ENCODE measurements around the gene ATP6V0E2. TPM values are rescaled to one million over a fixed set of nuclear protein-coding genes. Genes with fewer than 3 reads are reported as not detected.

Gene ATP6V0E2
- total RNA-seq, 1 donor from 2014 or later, result 16.0 TPM

GRCh38 chr7:149884016-149884415 lies 10.2 kb downstream of the ATP6V0E2 start:
- FAIRE-seq (no peak), DNase-seq (ENCODE audit: low read depth) (no peak)
- Histone ChIP-seq H3K4me2 (ENCODE audit: low read length) (no peak overlapping the region), H3K4me1 (ENCODE audit: insufficient read depth, low read length) (peaks cover 3% of the 10 kb centered on the region), H3K9me3 (ENCODE audit: insufficient read depth, low read depth, low read length) (no peaks in the 10 kb centered on the region), H2AFZ (ENCODE audit: low read depth, low read length) (no peak overlapping the region), H3K27me3 (ENCODE audit: insufficient read depth, low read length) (no peaks in the 10 kb centered on the region), H3K27ac (ENCODE audit: low read depth, low read length) (no peak overlapping the region), H3K79me2 (ENCODE audit: insufficient read depth, low read length) (no peaks in the 10 kb centered on the region), H3K9ac (ENCODE audit: low read length) (no peak overlapping the region), H3K36me3 (ENCODE audit: insufficient read depth, low read length) (no peaks in the 10 kb centered on the region), H4K20me1 (ENCODE audit: insufficient read depth, low read length) (no peaks in the 10 kb centered on the region), H3K4me3 (ENCODE audit: insufficient read depth, low read depth, low read length) (no peak overlapping the region)
- Mint-ChIP-seq H3K4me3 (ENCODE audit: unreplicated experiment) (no peak overlapping the region), H3K27me3 (ENCODE audit: low read depth, unreplicated experiment) (peaks cover 5% of the 10 kb centered on the region), H3K27ac (ENCODE audit: unreplicated experiment) (no peak overlapping the region), H3K36me3 (ENCODE audit: low read depth, unreplicated experiment) (no peaks in the 10 kb centered on the region), H3K9me3 (ENCODE audit: unreplicated experiment) (no peaks in the 10 kb centered on the region), H3K4me1 (ENCODE audit: low read depth, unreplicated experiment) (peaks cover 6% of the 10 kb centered on the region)
- TF ChIP-seq, protein P1, sequence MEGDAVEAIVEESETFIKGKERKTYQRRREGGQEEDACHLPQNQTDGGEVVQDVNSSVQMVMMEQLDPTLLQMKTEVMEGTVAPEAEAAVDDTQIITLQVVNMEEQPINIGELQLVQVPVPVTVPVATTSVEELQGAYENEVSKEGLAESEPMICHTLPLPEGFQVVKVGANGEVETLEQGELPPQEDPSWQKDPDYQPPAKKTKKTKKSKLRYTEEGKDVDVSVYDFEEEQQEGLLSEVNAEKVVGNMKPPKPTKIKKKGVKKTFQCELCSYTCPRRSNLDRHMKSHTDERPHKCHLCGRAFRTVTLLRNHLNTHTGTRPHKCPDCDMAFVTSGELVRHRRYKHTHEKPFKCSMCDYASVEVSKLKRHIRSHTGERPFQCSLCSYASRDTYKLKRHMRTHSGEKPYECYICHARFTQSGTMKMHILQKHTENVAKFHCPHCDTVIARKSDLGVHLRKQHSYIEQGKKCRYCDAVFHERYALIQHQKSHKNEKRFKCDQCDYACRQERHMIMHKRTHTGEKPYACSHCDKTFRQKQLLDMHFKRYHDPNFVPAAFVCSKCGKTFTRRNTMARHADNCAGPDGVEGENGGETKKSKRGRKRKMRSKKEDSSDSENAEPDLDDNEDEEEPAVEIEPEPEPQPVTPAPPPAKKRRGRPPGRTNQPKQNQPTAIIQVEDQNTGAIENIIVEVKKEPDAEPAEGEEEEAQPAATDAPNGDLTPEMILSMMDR (IDR thresholded peaks at IDR 0.05; ENCODE audit: insufficient read depth, low read depth, low read length), result no peak
- no peak for TF ChIP-seq EZH2 (IDR thresholded peaks at IDR 0.05; ENCODE audit: insufficient read depth, low read length)

GRCh38 chr7:149884541-149884940 lies 10.8 kb downstream of the ATP6V0E2 start:
- no peaks in the 10 kb centered on the region for H3K9me3 ChIP-seq (ENCODE audit: insufficient read depth, low read depth, low read length)
- no peaks in the 10 kb centered on the region for H3K36me3 ChIP-seq (ENCODE audit: insufficient read depth, low read length)
- H3K4me3 ChIP-seq (ENCODE audit: insufficient read depth, low read depth, low read length), result no peak overlapping the region
- H3K9ac ChIP-seq (ENCODE audit: low read length), result no peak overlapping the region
- H3K9me3 Mint-ChIP-seq (ENCODE audit: unreplicated experiment), result no peaks in the 10 kb centered on the region
- no peak overlapping the region for H3K4me3 Mint-ChIP-seq (ENCODE audit: unreplicated experiment)
- no peak overlapping the region for H3K27ac ChIP-seq (ENCODE audit: low read depth, low read length)
- no peak overlapping the region for H2AFZ ChIP-seq (ENCODE audit: low read depth, low read length)
- H3K27me3 ChIP-seq (ENCODE audit: insufficient read depth, low read length), result no peaks in the 10 kb centered on the region
- H4K20me1 ChIP-seq (ENCODE audit: insufficient read depth, low read length), result no peaks in the 10 kb centered on the region
- no peak for TF ChIP-seq EZH2 (IDR thresholded peaks at IDR 0.05; ENCODE audit: insufficient read depth, low read length)
- TF ChIP-seq, protein P1 (IDR thresholded peaks at IDR 0.05; ENCODE audit: insufficient read depth, low read depth, low read length), result no peak
- H3K4me1 ChIP-seq (ENCODE audit: insufficient read depth, low read length), result peaks cover 3% of the 10 kb centered on the region
- no peak for DNase-seq (ENCODE audit: low read depth)
- no peak overlapping the region for H3K4me2 ChIP-seq (ENCODE audit: low read length)
- no peak overlapping the region for H3K27ac Mint-ChIP-seq (ENCODE audit: unreplicated experiment)
- H3K27me3 Mint-ChIP-seq (ENCODE audit: low read depth, unreplicated experiment), result peaks cover 5% of the 10 kb centered on the region
- H3K79me2 ChIP-seq (ENCODE audit: insufficient read depth, low read length), result no peaks in the 10 kb centered on the region
- no peak for FAIRE-seq
- no peaks in the 10 kb centered on the region for H3K36me3 Mint-ChIP-seq (ENCODE audit: low read depth, unreplicated experiment)
- peaks cover 6% of the 10 kb centered on the region for H3K4me1 Mint-ChIP-seq (ENCODE audit: low read depth, unreplicated experiment)

DNA sequence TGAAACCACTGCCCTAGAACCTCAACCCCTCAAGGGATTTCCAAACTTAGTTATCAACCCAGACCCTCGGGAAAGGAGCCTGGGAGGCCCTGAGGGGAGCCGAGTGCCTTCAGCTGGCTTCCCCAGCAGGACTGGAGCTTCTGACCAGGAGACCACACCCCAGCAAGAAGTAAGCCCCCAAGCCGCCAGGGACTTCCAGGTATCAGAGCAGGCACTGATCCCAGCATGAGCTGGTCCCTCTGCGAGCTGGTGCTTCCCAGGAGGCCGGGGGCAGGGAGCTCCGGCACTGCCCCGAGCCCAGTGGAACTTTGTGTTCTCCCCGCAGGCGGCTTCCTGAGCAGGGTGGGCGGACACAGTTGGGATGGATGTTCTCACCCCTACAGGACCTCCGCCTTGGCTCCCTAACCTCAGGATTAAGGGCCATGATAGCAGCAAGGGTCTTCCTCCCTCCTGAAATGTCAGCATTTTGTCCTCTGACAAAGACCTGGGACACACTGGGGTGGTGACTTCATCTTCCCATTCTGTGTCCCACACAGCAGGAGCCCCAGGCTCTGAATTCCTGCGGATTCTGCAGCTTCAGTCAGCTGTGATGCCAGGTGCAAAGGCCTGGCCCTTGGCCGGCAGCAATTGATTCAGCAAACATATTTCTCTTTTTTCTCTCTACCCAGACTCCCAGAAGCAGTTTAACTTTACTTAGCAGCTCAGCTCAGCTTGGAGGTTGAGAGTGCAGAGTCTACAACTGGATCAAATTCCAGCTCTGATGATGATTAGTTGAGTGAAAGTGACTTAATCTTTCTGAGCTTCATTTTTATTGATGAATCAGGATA lies 11.6 kb downstream of the ATP6V0E2 start:
- Histone ChIP-seq H4K20me1 (ENCODE audit: insufficient read depth, low read length) (no peaks in the 10 kb centered on the region), H3K4me3 (ENCODE audit: insufficient read depth, low read depth, low read length) (no peak overlapping the region), H3K27me3 (ENCODE audit: insufficient read depth, low read length) (no peaks in the 10 kb centered on the region), H3K79me2 (ENCODE audit: insufficient read depth, low read length) (no peaks in the 10 kb centered on the region), H3K4me2 (ENCODE audit: low read length) (no peak overlapping the region), H2AFZ (ENCODE audit: low read depth, low read length) (no peak overlapping the region), H3K9ac (ENCODE audit: low read length) (no peak overlapping the region), H3K4me1 (ENCODE audit: insufficient read depth, low read length) (peaks cover 3% of the 10 kb centered on the region), H3K36me3 (ENCODE audit: insufficient read depth, low read length) (no peaks in the 10 kb centered on the region), H3K27ac (ENCODE audit: low read depth, low read length) (no peak overlapping the region), H3K9me3 (ENCODE audit: insufficient read depth, low read depth, low read length) (no peaks in the 10 kb centered on the region)
- TF ChIP-seq EZH2 (IDR thresholded peaks at IDR 0.05; ENCODE audit: insufficient read depth, low read length), result no peak
- TF ChIP-seq, protein P1 (IDR thresholded peaks at IDR 0.05; ENCODE audit: insufficient read depth, low read depth, low read length), result no peak
- peak overlapping the region; percentile 47 for H3K27ac Mint-ChIP-seq (ENCODE audit: unreplicated experiment)
- H3K9me3 Mint-ChIP-seq (ENCODE audit: unreplicated experiment), result no peaks in the 10 kb centered on the region
- FAIRE-seq (no peak), DNase-seq (ENCODE audit: low read depth) (no peak)
- H3K4me1 Mint-ChIP-seq (ENCODE audit: low read depth, unreplicated experiment), result peaks cover 6% of the 10 kb centered on the region
- H3K36me3 Mint-ChIP-seq (ENCODE audit: low read depth, unreplicated experiment), result no peaks in the 10 kb centered on the region
- peaks cover 5% of the 10 kb centered on the region for H3K27me3 Mint-ChIP-seq (ENCODE audit: low read depth, unreplicated experiment)
- no peak overlapping the region for H3K4me3 Mint-ChIP-seq (ENCODE audit: unreplicated experiment)

Measured in astrocyte (in vitro differentiated cells and primary cell).